H9 (cell line): ENCODE measurements around the gene ALKBH4. TPM values are rescaled to one million over a fixed set of nuclear protein-coding genes. Genes with fewer than 3 reads are reported as not detected.

Source experiments
- DNase-seq: peaks from one replicate; pipeline ENCODE4 v3.0.0-alpha.2; 2017
- H2AFZ ChIP-seq: one replicate; pipeline ENCODE4 v1.6.1; 2013; ENCODE audit warnings: mild to moderate bottlenecking, low read length, control low read depth, moderate library complexity
- H2AK5ac ChIP-seq: 2 replicates; pipeline ENCODE4 v1.6.1; 2013; ENCODE audit warnings: low read length, control low read depth, mixed read lengths; ENCODE audit not compliant: insufficient read length
- H2BK120ac ChIP-seq: one replicate; pipeline ENCODE4 v1.6.1; 2013; ENCODE audit warnings: low read depth, mild to moderate bottlenecking, low read length, control low read depth, inconsistent platforms; ENCODE audit not compliant: poor library complexity, severe bottlenecking
- H2BK12ac ChIP-seq: 2 replicates; pipeline ENCODE4 v1.6.1; 2013; ENCODE audit warnings: low read length, control low read depth, mixed read lengths, low read depth; ENCODE audit not compliant: insufficient read length
- H2BK15ac ChIP-seq: 2 replicates; pipeline ENCODE4 v1.6.1; 2013; ENCODE audit warnings: low read depth, low read length, control low read depth
- H2BK20ac ChIP-seq: one replicate; pipeline ENCODE4 v1.6.1; 2013; ENCODE audit warnings: low read depth, mild to moderate bottlenecking, low read length, control low read depth, inconsistent platforms; ENCODE audit not compliant: poor library complexity, severe bottlenecking
- H2BK5ac ChIP-seq: 2 replicates; pipeline ENCODE4 v1.6.1; 2013; ENCODE audit warnings: low read length, control low read depth, mixed read lengths; ENCODE audit not compliant: insufficient read length
- H3K14ac ChIP-seq: 2 replicates; pipeline ENCODE4 v1.6.1; 2013; ENCODE audit warnings: low read length, control low read depth; ENCODE audit not compliant: insufficient read depth
- H3K18ac ChIP-seq: 2 replicates; pipeline ENCODE4 v1.6.1; 2013; ENCODE audit warnings: low read depth, mild to moderate bottlenecking, mixed read lengths, low read length, control low read depth; ENCODE audit not compliant: insufficient read length
- H3K23ac ChIP-seq: 2 replicates; pipeline ENCODE4 v1.6.1; 2013; ENCODE audit warnings: low read length, control low read depth, mixed read lengths, low read depth; ENCODE audit not compliant: insufficient read length
- H3K23me2 ChIP-seq: 2 replicates; pipeline ENCODE4 v1.6.1; 2013; ENCODE audit warnings: low read depth, mild to moderate bottlenecking, mixed read lengths, low read length, control low read depth; ENCODE audit not compliant: insufficient read length, poor library complexity, severe bottlenecking
- H3K27ac ChIP-seq: 2 replicates; pipeline ENCODE4 v1.5.1; 2013; ENCODE audit warnings: low read length, control low read depth, mixed read lengths, low read depth; ENCODE audit not compliant: insufficient read length
- H3K27me3 ChIP-seq: 2 replicates; pipeline ENCODE4 v1.6.1; 2013; ENCODE audit warnings: low read length, control low read depth, inconsistent platforms; ENCODE audit not compliant: insufficient read depth
- H3K4ac ChIP-seq: 2 replicates; pipeline ENCODE4 v1.6.1; 2013; ENCODE audit warnings: low read depth, mild to moderate bottlenecking, control low read depth, inconsistent platforms, low read length, moderate library complexity
- H3K4me1 ChIP-seq: 2 replicates; pipeline ENCODE4 v1.6.1; 2013; ENCODE audit warnings: low read length, control low read depth, inconsistent platforms; ENCODE audit not compliant: insufficient read depth
- H3K4me2 ChIP-seq: 2 replicates; pipeline ENCODE4 v1.6.1; 2013; ENCODE audit warnings: low read length, control low read depth, mixed read lengths; ENCODE audit not compliant: insufficient read length, insufficient read depth
- H3K56ac ChIP-seq: 2 replicates; pipeline ENCODE4 v1.6.1; 2013; ENCODE audit warnings: low read depth, mild to moderate bottlenecking, mixed read lengths, low read length, control low read depth; ENCODE audit not compliant: insufficient read length
- H3K79me1 ChIP-seq: 2 replicates; pipeline ENCODE4 v1.6.1; 2013; ENCODE audit warnings: low read depth, mild to moderate bottlenecking, moderate library complexity, low read length, control low read depth, inconsistent platforms; ENCODE audit not compliant: insufficient read depth, poor library complexity, severe bottlenecking
- H3K79me2 ChIP-seq: 2 replicates; pipeline ENCODE4 v1.6.1; 2013; ENCODE audit warnings: low read length, control low read depth, inconsistent platforms; ENCODE audit not compliant: insufficient read depth
- H3K9ac ChIP-seq: 2 replicates; pipeline ENCODE4 v1.6.1; 2013; ENCODE audit warnings: low read length, control low read depth, mixed read lengths; ENCODE audit not compliant: insufficient read length; ENCODE audit errors: extremely low read depth
- H3K9me3 ChIP-seq: one replicate; pipeline ENCODE4 v1.6.1; 2013; ENCODE audit warnings: low read depth, low read length, inconsistent platforms; ENCODE audit not compliant: control insufficient read depth
- H3T11ph ChIP-seq: one replicate; pipeline ENCODE4 v1.6.1; 2013; ENCODE audit warnings: mild to moderate bottlenecking, low read length, control low read depth, inconsistent platforms
- H4K20me1 ChIP-seq: one replicate; pipeline ENCODE4 v1.6.1; 2013; ENCODE audit not compliant: control insufficient read depth, insufficient read length, insufficient read depth
- H4K5ac ChIP-seq: 2 replicates; pipeline ENCODE4 v1.6.1; 2013; ENCODE audit warnings: low read depth, mild to moderate bottlenecking, mixed read lengths, low read length, control low read depth; ENCODE audit not compliant: insufficient read length
- H4K8ac ChIP-seq: replicated peaks from 2 replicates; pipeline ENCODE4 v1.6.1; 2013; ENCODE audit warnings: low read length, control low read depth, mixed read lengths, low read depth; ENCODE audit not compliant: insufficient read length
- H4K91ac ChIP-seq: 2 replicates; pipeline ENCODE4 v1.6.1; 2013; ENCODE audit warnings: low read depth, mild to moderate bottlenecking, moderate library complexity, mixed read lengths, low read length, control low read depth; ENCODE audit not compliant: insufficient read length
- H3K27ac Mint-ChIP-seq, 3 experiments: 2 replicates in 2 of 3; 3 replicates in 1 of 3; pipeline ENCODE4 v1.8.0; 2020 to 2021; ENCODE audit warnings: mixed read lengths in 3 of 3, mild to moderate bottlenecking in 1 of 3, moderate library complexity in 1 of 3
- H3K27me3 Mint-ChIP-seq: 2 replicates; pipeline ENCODE4 v1.8.0; 2021; ENCODE audit warnings: low read depth, mild to moderate bottlenecking, moderate library complexity, mixed read lengths
- H3K36me3 Mint-ChIP-seq, 3 experiments: 2 replicates in 2 of 3; 3 replicates in 1 of 3; pipeline ENCODE4 v1.8.0; 2020 to 2021; ENCODE audit warnings: low read depth in 3 of 3, mixed read lengths in 3 of 3; ENCODE audit not compliant: insufficient read depth in 1 of 3
- H3K4me1 Mint-ChIP-seq, 2 experiments: 2 replicates each; pipeline ENCODE4 v1.8.0; 2020; ENCODE audit warnings: mixed read lengths in 2 of 2
- H3K4me3 Mint-ChIP-seq, 2 experiments: 2 replicates in 1 of 2; 3 replicates in 1 of 2; pipeline ENCODE4 v1.8.0; 2020 to 2021; ENCODE audit warnings: mild to moderate bottlenecking in 2 of 2, mixed read lengths in 2 of 2, moderate library complexity in 1 of 2
- H3K9me3 Mint-ChIP-seq, 2 experiments: 2 replicates in 1 of 2; 3 replicates in 1 of 2; pipeline ENCODE4 v1.8.0; 2020; ENCODE audit warnings: mild to moderate bottlenecking in 2 of 2, mixed read lengths in 2 of 2, moderate library complexity in 1 of 2
- WGBS: extraction: QIAGEN DNeasy Blood & Tissue Kit; methylation state at CpG from one replicate; pipeline ENCODE4 v1.1.7; 2013; ENCODE audit warnings: missing lambda C conversion rate, low lambda C conversion rate, mixed read lengths; ENCODE audit not compliant: insufficient read length; ENCODE audit errors: extremely low coverage; 5-methylcytosine and 5-hydroxymethylcytosine counted together
- total RNA-seq: library from RNA; stranded (reverse); gene quantifications from 2 replicates; pipeline ENCODE4 v1.2.1, GENCODE V29; 2021
- TF ChIP-seq, protein P1 (sequence below): fragments of 200-600 bp; sonication (generic); conservative IDR thresholded peaks from 3 replicates; pipeline ENCODE4 v1.8.0; 2021; ENCODE audit warnings: antibody characterized with exemption, mild to moderate bottlenecking

The ALKBH4 gene
- total RNA-seq, 1 experiment from 2014 or later: 23.9 TPM

DNA sequence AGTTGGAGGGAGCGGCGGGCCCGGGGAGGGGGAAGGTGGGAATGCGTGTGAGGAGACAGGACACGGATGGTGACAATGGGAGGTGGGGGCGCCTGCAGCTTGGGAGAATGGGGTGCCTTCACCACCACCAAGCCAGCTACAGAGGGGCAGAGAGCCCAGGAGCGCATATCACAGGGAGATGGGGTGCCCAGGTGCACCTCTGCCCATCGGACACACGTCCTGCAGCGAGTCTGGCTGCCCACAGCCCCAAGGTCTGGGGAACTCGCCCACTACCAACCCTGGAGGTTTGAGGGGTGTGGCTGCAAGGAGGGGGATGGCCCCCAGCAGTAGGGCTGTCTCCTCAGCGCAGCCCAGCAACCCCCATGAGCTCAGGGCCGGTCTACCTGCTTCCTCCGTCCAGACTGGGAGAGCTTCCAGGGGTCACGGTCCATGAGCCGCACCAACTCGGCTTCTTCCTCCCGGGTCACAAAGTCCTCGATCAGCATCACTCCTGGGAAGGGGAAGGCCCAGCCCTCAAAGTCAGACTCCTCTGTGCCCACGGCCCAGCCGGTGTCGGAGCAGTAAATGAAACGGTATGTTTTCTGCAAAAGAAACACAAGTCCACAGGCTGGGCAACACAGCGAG, 5.3 kb downstream of the ALKBH4 start:
- no peak overlapping the region for H3T11ph ChIP-seq
- H4K20me1 ChIP-seq: no peaks in the 10 kb centered on the region
- no peak overlapping the region for H3K56ac ChIP-seq
- Mint-ChIP-seq H3K4me1 (peaks cover 8% of the 10 kb centered on the region in 2 experiments; a peak in 2 of 4 replicates), H3K4me3 (no peak overlapping the region), H3K9me3 (no peaks in the 10 kb centered on the region), H3K27me3 (peaks cover under 1% of the 10 kb centered on the region; the same call in 1 of the 2 replicates), H3K36me3 (peaks cover 7 to 50% (median 43%) of the 10 kb centered on the region in 3 experiments; a peak in 6 of 7 replicates), H3K27ac (no peak overlapping the region)
- H3K9ac ChIP-seq: no peak overlapping the region
- no peak overlapping the region for H2AK5ac ChIP-seq
- H4K91ac ChIP-seq: no peak overlapping the region
- H2BK120ac ChIP-seq: no peak overlapping the region
- H3K4me1 ChIP-seq: no peaks in the 10 kb centered on the region
- no peaks in the 10 kb centered on the region for H3K27me3 ChIP-seq
- no peak overlapping the region for H4K8ac ChIP-seq
- no peak overlapping the region for H3K23ac ChIP-seq
- no peak overlapping the region for H3K27ac ChIP-seq
- H3K4ac ChIP-seq: no peak overlapping the region
- TF ChIP-seq, protein P1, sequence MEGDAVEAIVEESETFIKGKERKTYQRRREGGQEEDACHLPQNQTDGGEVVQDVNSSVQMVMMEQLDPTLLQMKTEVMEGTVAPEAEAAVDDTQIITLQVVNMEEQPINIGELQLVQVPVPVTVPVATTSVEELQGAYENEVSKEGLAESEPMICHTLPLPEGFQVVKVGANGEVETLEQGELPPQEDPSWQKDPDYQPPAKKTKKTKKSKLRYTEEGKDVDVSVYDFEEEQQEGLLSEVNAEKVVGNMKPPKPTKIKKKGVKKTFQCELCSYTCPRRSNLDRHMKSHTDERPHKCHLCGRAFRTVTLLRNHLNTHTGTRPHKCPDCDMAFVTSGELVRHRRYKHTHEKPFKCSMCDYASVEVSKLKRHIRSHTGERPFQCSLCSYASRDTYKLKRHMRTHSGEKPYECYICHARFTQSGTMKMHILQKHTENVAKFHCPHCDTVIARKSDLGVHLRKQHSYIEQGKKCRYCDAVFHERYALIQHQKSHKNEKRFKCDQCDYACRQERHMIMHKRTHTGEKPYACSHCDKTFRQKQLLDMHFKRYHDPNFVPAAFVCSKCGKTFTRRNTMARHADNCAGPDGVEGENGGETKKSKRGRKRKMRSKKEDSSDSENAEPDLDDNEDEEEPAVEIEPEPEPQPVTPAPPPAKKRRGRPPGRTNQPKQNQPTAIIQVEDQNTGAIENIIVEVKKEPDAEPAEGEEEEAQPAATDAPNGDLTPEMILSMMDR: no peak
- H3K14ac ChIP-seq: no peak overlapping the region; the same call in 1 of the 2 replicates
- no CpG with 5 or more reads among the region's 24 CpGs for WGBS
- no peak overlapping the region for H3K18ac ChIP-seq
- H2BK20ac ChIP-seq: no peak overlapping the region
- no peaks in the 10 kb centered on the region for H3K9me3 ChIP-seq
- H3K23me2 ChIP-seq: peaks cover 5% of the 10 kb centered on the region
- no peak overlapping the region for H2BK5ac ChIP-seq
- H4K5ac ChIP-seq: no peak overlapping the region
- no peak overlapping the region for H2BK12ac ChIP-seq
- no peaks in the 10 kb centered on the region for H3K79me2 ChIP-seq
- H3K4me2 ChIP-seq: no peak overlapping the region
- H2BK15ac ChIP-seq: no peak overlapping the region
- no peak for DNase-seq
- H3K79me1 ChIP-seq: no peaks in the 10 kb centered on the region
- H2AFZ ChIP-seq: no peak overlapping the region
